A549 (cell line): ENCODE data around the gene RTN4RL1.

Experiments used
- CHD4 ChIP-seq: fragments of 200-600 bp; sonication (generic); IDR thresholded peaks from 2 replicates; pipeline ENCODE4 v1.6.1; 2016; ENCODE audit warnings: antibody characterized with exemption, mild to moderate bottlenecking, borderline replicate concordance
- EP300 ChIP-seq, 2 experiments: fragments of >200 bp; sonication (Bioruptor Twin); formaldehyde crosslinking; IDR thresholded peaks; 2 replicates in 1 of 2; 3 replicates in 1 of 2; pipeline ENCODE4 v1.6.1; 2016 to 2017
- NPAS2 ChIP-seq: fragments of 250-450 bp; sonication (Bioruptor Pico); IDR thresholded peaks from 2 replicates; pipeline ENCODE4 v1.8.0; 2022; ENCODE audit warnings: mild to moderate bottlenecking, moderate library complexity, borderline replicate concordance
- POLR2A ChIP-seq: IDR thresholded peaks from 2 replicates; pipeline ENCODE4 v1.6.1; 2012; ENCODE audit warnings: mild to moderate bottlenecking, low read length
- POLR2AphosphoS2 ChIP-seq: conservative IDR thresholded peaks from 2 replicates; pipeline ENCODE4 v1.6.1; 2012; ENCODE audit warnings: low read length, improper control_type of control experiment, inconsistent platforms
- RCOR1 ChIP-seq: fragments of 150-350 bp; IDR thresholded peaks from 2 replicates; pipeline ENCODE4 v1.6.1; 2014; ENCODE audit warnings: antibody characterized with exemption, low read length, low read depth
- RFX5 ChIP-seq: fragments of 450-650 bp; IDR thresholded peaks from 2 replicates; pipeline ENCODE4 v1.7.1; 2014; ENCODE audit warnings: antibody characterized with exemption, mild to moderate bottlenecking, moderate library complexity
- SMC3 ChIP-seq: fragments of >200 bp; sonication (Bioruptor Twin); formaldehyde crosslinking; IDR thresholded peaks from 3 replicates; pipeline ENCODE4 v1.6.1; 2018; ENCODE audit warnings: inconsistent platforms
- TF ChIP-seq, protein P1 (sequence below): fragments of >200 bp; sonication (Bioruptor Twin); formaldehyde crosslinking; IDR thresholded peaks from 3 replicates; pipeline ENCODE4 v1.5.1; 2016

DNA sequence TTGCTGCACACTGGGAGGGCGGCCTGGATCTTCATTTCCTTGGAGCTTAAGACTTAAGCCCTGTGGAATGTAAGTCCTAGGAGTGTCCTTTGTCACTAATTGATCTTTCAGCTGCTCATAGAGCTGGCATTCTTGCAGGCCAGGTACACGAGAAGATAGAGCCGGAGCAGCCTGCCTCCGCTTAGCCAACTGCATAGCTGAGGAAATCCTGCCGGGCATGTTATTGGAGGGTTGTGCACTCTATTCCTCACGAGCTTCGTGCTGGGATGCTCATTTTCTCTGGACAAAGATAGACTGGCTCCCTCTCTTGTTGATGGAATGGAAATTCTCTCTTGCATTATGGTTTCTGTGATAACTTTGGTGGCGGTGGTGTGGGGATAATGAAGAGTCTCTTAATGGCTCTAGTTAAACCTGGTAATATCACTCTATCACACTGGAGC, 118.5 kb downstream of the RTN4RL1 start:
- TF ChIP-seq CHD4 (no peak), POLR2AphosphoS2 (no peak), POLR2A (no peak), RCOR1 (no peak), EP300 (IDR thresholded peaks at IDR 0.05) (no peak), RFX5 (no peak), NPAS2 (CRISPR knock-in tag) (no peak), SMC3 (no peak)
- TF ChIP-seq, protein P1, sequence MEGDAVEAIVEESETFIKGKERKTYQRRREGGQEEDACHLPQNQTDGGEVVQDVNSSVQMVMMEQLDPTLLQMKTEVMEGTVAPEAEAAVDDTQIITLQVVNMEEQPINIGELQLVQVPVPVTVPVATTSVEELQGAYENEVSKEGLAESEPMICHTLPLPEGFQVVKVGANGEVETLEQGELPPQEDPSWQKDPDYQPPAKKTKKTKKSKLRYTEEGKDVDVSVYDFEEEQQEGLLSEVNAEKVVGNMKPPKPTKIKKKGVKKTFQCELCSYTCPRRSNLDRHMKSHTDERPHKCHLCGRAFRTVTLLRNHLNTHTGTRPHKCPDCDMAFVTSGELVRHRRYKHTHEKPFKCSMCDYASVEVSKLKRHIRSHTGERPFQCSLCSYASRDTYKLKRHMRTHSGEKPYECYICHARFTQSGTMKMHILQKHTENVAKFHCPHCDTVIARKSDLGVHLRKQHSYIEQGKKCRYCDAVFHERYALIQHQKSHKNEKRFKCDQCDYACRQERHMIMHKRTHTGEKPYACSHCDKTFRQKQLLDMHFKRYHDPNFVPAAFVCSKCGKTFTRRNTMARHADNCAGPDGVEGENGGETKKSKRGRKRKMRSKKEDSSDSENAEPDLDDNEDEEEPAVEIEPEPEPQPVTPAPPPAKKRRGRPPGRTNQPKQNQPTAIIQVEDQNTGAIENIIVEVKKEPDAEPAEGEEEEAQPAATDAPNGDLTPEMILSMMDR = no peak
